K562 (cell line): ENCODE results near the gene SLC31A1. TPM values are rescaled to one million over a fixed set of nuclear protein-coding genes. Genes with fewer than 3 reads are reported as not detected.

Source experiments
- ATAC-seq: fragments of 200-7000 bp; cut with Tn5 transposase; 3 replicates; pipeline ENCODE4 v1.9.1; 2020; ENCODE audit warnings: moderate library complexity
- BruUV-seq: library from RNA; stranded (reverse); fragments of 400-500 nt; replicated peaks from 2 replicates; lab custom pipeline; 2021; lab: Mats Ljungman, UMichigan
- CTCF ChIA-PET: fragments of 300-600 bp; formaldehyde crosslinking; extraction: SDS; loops from one replicate; lab custom pipeline; 2021; ENCODE audit warnings: low intra/inter-chr PET ratio; lab: Yijun Ruan, JAX
- POLR2A ChIA-PET: fragments of 300-600, 350-650 bp; sonication (Branson Sonifier 250); formaldehyde crosslinking; extraction: SDS; loops from one replicate; lab custom pipeline; 2021; ENCODE audit warnings: antibody characterized with exemption, inconsistent platforms; lab: Yijun Ruan, JAX
- DNase-seq, 4 experiments: peaks; one replicate each; pipeline versions ENCODE4 v3.0.0 to v3.0.0-alpha.2; 2011 to 2018; ENCODE audit warnings: low spot score in 3 of 4, mixed read lengths in 3 of 4; ENCODE audit errors: extremely low read depth in 1 of 4
- FAIRE-seq: peaks from 2 replicates; lab custom pipeline; 2011; peaks lifted over from hg19 to GRCh38; lab: Jason Lieb, UNC
- H2AFZ ChIP-seq: 2 replicates; pipeline ENCODE4 v1.6.0; 2011; ENCODE audit warnings: low read depth, low read length, control low read depth, inconsistent platforms
- H3K27ac ChIP-seq: fragments of 200-600 bp; 3 replicates; pipeline ENCODE4 v1.8.0; 2011; ENCODE audit warnings: low read depth, mild to moderate bottlenecking, control low read depth, inconsistent platforms, low read length, moderate library complexity, mixed read lengths; ENCODE audit errors: extremely low read depth
- H3K27me3 ChIP-seq, 2 experiments: fragments of 300-600 bp in 1 of 2; 2 replicates in 1 of 2; 3 replicates in 1 of 2; pipeline versions ENCODE4 v1.6.0 to v1.8.0; 2011; ENCODE audit warnings: inconsistent platforms in 2 of 2, low read length in 2 of 2, mild to moderate bottlenecking in 1 of 2, mixed read lengths in 1 of 2, moderate library complexity in 1 of 2; ENCODE audit not compliant: control insufficient read depth in 2 of 2, insufficient read depth in 2 of 2
- H3K36me3 ChIP-seq: fragments of 300-600 bp; 3 replicates; pipeline ENCODE4 v1.8.0; 2011; ENCODE audit warnings: mild to moderate bottlenecking, low read length, inconsistent platforms; ENCODE audit not compliant: control insufficient read depth, insufficient read depth
- H3K4me1 ChIP-seq, 2 experiments: fragments of 200-600 bp in 1 of 2; replicated peaks in 1 of 2; 2 replicates in 1 of 2; 3 replicates in 1 of 2; pipeline versions ENCODE4 v1.5.1 to v1.8.0; 2011; ENCODE audit warnings: inconsistent platforms in 2 of 2, low read length in 2 of 2, mild to moderate bottlenecking in 1 of 2, mixed read lengths in 1 of 2, moderate library complexity in 1 of 2; ENCODE audit not compliant: control insufficient read depth in 2 of 2, insufficient read depth in 2 of 2
- H3K4me2 ChIP-seq: 2 replicates; pipeline ENCODE4 v1.6.1; 2011; ENCODE audit warnings: low read length, control low read depth, inconsistent platforms, mixed read lengths; ENCODE audit not compliant: insufficient read depth
- H3K4me3 ChIP-seq: fragments of 200-600 bp; sonication (generic), shearing (Covaris generic); 2 replicates; pipeline ENCODE4 v1.5.1; 2016; ENCODE audit warnings: control low read depth, inconsistent platforms
- H3K79me2 ChIP-seq: fragments of 200-600 bp; 3 replicates; pipeline ENCODE4 v1.8.0; 2011; ENCODE audit warnings: low read length, inconsistent platforms; ENCODE audit not compliant: control insufficient read depth, insufficient read depth
- H3K9ac ChIP-seq, 2 experiments: 2 replicates each; pipeline versions ENCODE4 v1.6.0 to v1.6.1; 2011; ENCODE audit warnings: low read depth in 2 of 2, low read length in 2 of 2, control low read depth in 1 of 2, inconsistent platforms in 1 of 2, mild to moderate bottlenecking in 1 of 2, mixed read lengths in 1 of 2; ENCODE audit not compliant: insufficient read depth in 1 of 2
- H3K9me1 ChIP-seq: one replicate; pipeline ENCODE4 v1.6.0; 2011; ENCODE audit warnings: inconsistent platforms, mild to moderate bottlenecking, low read length, moderate library complexity; ENCODE audit not compliant: control insufficient read depth, insufficient read depth
- H3K9me3 ChIP-seq: replicated peaks from 2 replicates; pipeline ENCODE4 v1.5.1; 2011; ENCODE audit warnings: low read depth, low read length, inconsistent platforms; ENCODE audit not compliant: control insufficient read depth, insufficient read depth
- H4K20me1 ChIP-seq: replicated peaks from 2 replicates; pipeline ENCODE4 v1.6.1; 2011; ENCODE audit warnings: low read length, inconsistent platforms, mixed read lengths; ENCODE audit not compliant: control insufficient read depth, insufficient read depth
- C11orf30 ChIP-seq: fragments of 450-650 bp; IDR thresholded peaks from 2 replicates; pipeline ENCODE4 v1.6.1; 2016; ENCODE audit warnings: low read depth, mild to moderate bottlenecking
- CGGBP1 ChIP-seq: fragments of 250-450 bp; sonication (Bioruptor Pico); IDR thresholded peaks from 2 replicates; pipeline ENCODE4 v1.9.0; 2021; ENCODE audit warnings: mild to moderate bottlenecking
- DACH1 ChIP-seq: fragments of 450-650 bp; IDR thresholded peaks from 2 replicates; pipeline ENCODE4 v1.6.1; 2018; ENCODE audit not compliant: partially characterized antibody
- FOS ChIP-seq: IDR thresholded peaks from 3 replicates; pipeline ENCODE4 v1.6.1; 2011; ENCODE audit not compliant: insufficient read length; ENCODE audit errors: extremely low read depth
- FUS ChIP-seq: fragments of 200-400 bp; formaldehyde crosslinking; optimal IDR thresholded peaks from 2 replicates; pipeline ENCODE3; 2017; ENCODE audit warnings: low read depth, low read length
- GATA2 ChIP-seq: sonication (generic); formaldehyde crosslinking; IDR thresholded peaks from 2 replicates; pipeline ENCODE4 v1.4.0; 2020; ENCODE audit warnings: mild to moderate bottlenecking, missing genetic modification reagents
- KLF10 ChIP-seq: fragments of 250-450 bp; sonication (Bioruptor Pico); IDR thresholded peaks from 2 replicates; pipeline ENCODE4 v1.6.1; 2021; ENCODE audit warnings: matching md5 sums
- MAFF ChIP-seq: IDR thresholded peaks from 2 replicates; pipeline ENCODE4 v1.6.1; 2012; ENCODE audit warnings: low read length, improper control_type of control experiment
- MAFK ChIP-seq: IDR thresholded peaks from 2 replicates; pipeline ENCODE4 v1.6.1; 2011; ENCODE audit warnings: low read length, improper control_type of control experiment
- NCOA4 ChIP-seq: fragments of 450-650 bp; IDR thresholded peaks from 2 replicates; pipeline ENCODE4 v1.6.1; 2018; ENCODE audit warnings: mild to moderate bottlenecking; ENCODE audit not compliant: partially characterized antibody
- NFE2 ChIP-seq: IDR thresholded peaks from 2 replicates; pipeline ENCODE4 v1.6.1; 2014; ENCODE audit warnings: antibody characterized with exemption, low read depth
- NFE2L1 ChIP-seq: fragments of 450-650 bp; IDR thresholded peaks from 2 replicates; pipeline ENCODE4 v1.6.1; 2016; ENCODE audit warnings: missing genetic modification characterization, low read depth, mild to moderate bottlenecking, missing compliant biosample characterization, moderate library complexity, borderline replicate concordance
- NFIX ChIP-seq: fragments of 250-450 bp; sonication (Bioruptor Pico); IDR thresholded peaks from 2 replicates; pipeline ENCODE4 v1.4.0; 2020; ENCODE audit warnings: low read depth, mild to moderate bottlenecking, moderate library complexity
- PKNOX1 ChIP-seq: fragments of 450-650 bp; IDR thresholded peaks from 2 replicates; pipeline ENCODE4 v1.6.1; 2016
- PURB ChIP-seq: sonication (generic); formaldehyde crosslinking; IDR thresholded peaks from 2 replicates; pipeline ENCODE4 v1.9.0; 2021; ENCODE audit warnings: low read depth, mild to moderate bottlenecking, missing genetic modification reagents
- SMAD1 ChIP-seq: fragments of 150-350 bp; IDR thresholded peaks from 2 replicates; pipeline ENCODE4 v1.6.1; 2014; ENCODE audit warnings: low read length, low read depth; ENCODE audit not compliant: partially characterized antibody
- ZFP91 ChIP-seq: sonication (generic); formaldehyde crosslinking; IDR thresholded peaks from 2 replicates; pipeline ENCODE4 v1.8.0; 2022; ENCODE audit warnings: mild to moderate bottlenecking, missing genetic modification reagents
- ZKSCAN3 ChIP-seq: fragments of 250-450 bp; sonication (Bioruptor Pico); IDR thresholded peaks from 2 replicates; pipeline ENCODE4 v1.4.0; 2020
- ZNF384 ChIP-seq: IDR thresholded peaks from 2 replicates; pipeline ENCODE4 v1.6.1; 2012; ENCODE audit warnings: low read depth, low read length, improper control_type of control experiment
- WGBS: fragments of 100-300 bp; shearing (Covaris generic); methylation state at CpG from one replicate; pipeline ENCODE4 v1.1.6; 2016; ENCODE audit warnings: low coverage, mixed read lengths; ENCODE audit not compliant: insufficient coverage; ENCODE audit errors: missing lambda C conversion rate; 5-methylcytosine and 5-hydroxymethylcytosine counted together
- in situ Hi-C: fragments of 300-500 bp; cut with MboI; formaldehyde crosslinking; loops from 4 replicates; pipeline ENCODE4 v1.15.0; 2018; ENCODE audit warnings: inconsistent platforms, mixed read lengths
- intact Hi-C: fragments of 100-400 bp; cut with micrococcal nuclease; formaldehyde crosslinking; loops from 2 replicates; pipeline ENCODE4 v1.14.2; 2022
- polyA plus RNA-seq, 8 experiments: library from polyadenylated mRNA; depleted of rRNA in 4 of 8; stranded (reverse) in 5 of 8; unstranded in 3 of 8; fragments of >200 nt; fragmentation: Nextera tagmentation in 2 of 8; fragmentation: Illumina TruSeq in 1 of 8; extraction: Ambion mirVana in 2 of 8; extraction: Trizol in 1 of 8; gene quantifications; 2 replicates each; pipeline versions ENCODE4 v1.2.1 to v1.2.3, GENCODE V29; 2011 to 2014; ENCODE audit warnings: inconsistent platforms in 1 of 8, missing spikeins in 1 of 8
- total RNA-seq, 7 experiments: library from RNA; depleted of rRNA in 6 of 7; stranded (reverse); fragments of >200 nt in 6 of 7; fragmentation: Illumina TruSeq in 2 of 7; extraction: Trizol in 2 of 7; gene quantifications; 2 replicates each; pipeline versions ENCODE4 v1.2.1 to v1.2.3, GENCODE V29; 2011 to 2021; ENCODE audit warnings: low replicate concordance in 1 of 7

SLC31A1 gene
- total and polyA plus RNA-seq, 9 of the 15 experiments (the other 6 are each of a cell fraction or from before 2014, with no cell fraction given): 15.4 to 40.7 (median 25.9) TPM

GRCh38 chr9:113215132-113215531 is 6.2 kb upstream of the SLC31A1 start:
- BruUV-seq: no TSS peak
- Histone ChIP-seq H3K4me1 (peaks cover 0 to 7% of the 10 kb centered on the region in 2 experiments; a peak in 2 of 5 replicates), H3K79me2 (peaks cover 38% of the 10 kb centered on the region), H3K4me2 (no peak overlapping the region), H2AFZ (no peak overlapping the region), H3K27me3 (no peaks in the 10 kb centered on the region), H4K20me1 (no peaks in the 10 kb centered on the region), H3K4me3 (no peak overlapping the region), H3K36me3 (peaks cover 22% of the 10 kb centered on the region; the same call in 2 of the 3 replicates), H3K27ac (no peak overlapping the region), H3K9me3 (no peaks in the 10 kb centered on the region), H3K9me1 (no peaks in the 10 kb centered on the region), H3K9ac (no peak overlapping the region)
- ChIA-PET CTCF (no interaction called here), POLR2A (no interaction called here)
- DNase-seq: peak in 1 of 4 experiments; percentile 21
- ATAC-seq: no peak
- in situ Hi-C loops: no loop called here
- FAIRE-seq: no peak
- intact Hi-C loops: no loop called here
- WGBS: 58% methylated on average over 3 of the region's 3 CpGs
- TF ChIP-seq CGGBP1 (CRISPR knock-in tag) (no peak), ZFP91 (CRISPR knock-in tag) (no peak), ZKSCAN3 (CRISPR knock-in tag) (no peak), FOS (no peak), NCOA4 (no peak), ZNF384 (peak; percentile 77), KLF10 (CRISPR knock-in tag) (no peak), GATA2 (no peak), MAFF (peak; percentile 92), NFIX (CRISPR knock-in tag) (peak; percentile 81), DACH1 (peak; percentile 68), PURB (CRISPR knock-in tag) (no peak), C11orf30 (peak; percentile 89), SMAD1 (peak; percentile 42), NFE2L1 (tag) (peak; percentile 91), FUS (no peak), MAFK (peak; percentile 89), PKNOX1 (0 out of 2 replicates have a peak, but pooled peaks have one; percentile 18), NFE2 (peak; percentile 84)
